Measurements from ENCODE around the gene SGPL1. TPM values are rescaled to one million over a fixed set of nuclear protein-coding genes. Genes with fewer than 3 reads are reported as not detected.

SGPL1 gene
- polyA plus RNA-seq, 1 donor (not counting 4 experiments of a cell fraction or from before 2014, with no cell fraction given): 31.4 TPM

GRCh38 chr10:70804421-70804808 is 11.3 kb upstream of the SGPL1 start:
- Histone ChIP-seq H2AFZ (ENCODE audit: control insufficient read depth, low read length) (no peak overlapping the region), H3K9me1 (ENCODE audit: control insufficient read depth, extremely low read depth, insufficient read depth, low read length) (no peaks in the 10 kb centered on the region), H3K79me2 (ENCODE audit: control insufficient read depth, insufficient read depth, low read length) (no peaks in the 10 kb centered on the region), H3K4me2 (ENCODE audit: control insufficient read depth, extremely low read depth, insufficient read depth, low read depth, low read length) (no peak overlapping the region), H3K27ac (ENCODE audit: control insufficient read depth, insufficient read depth, low read length) (peak overlapping the region; percentile 19), H3K9me3 (ENCODE audit: control insufficient read depth, low read depth, low read length) (no peaks in the 10 kb centered on the region), H3K27me3 (ENCODE audit: control insufficient read depth, extremely low read depth, insufficient read depth, low read length) (no peaks in the 10 kb centered on the region), H3K4me1 (ENCODE audit: control insufficient read depth, extremely low read depth, insufficient read depth, low read length) (peaks cover 12% of the 10 kb centered on the region), H3K9ac (ENCODE audit: control insufficient read depth, extremely low read depth, insufficient read depth, low read length) (no peak overlapping the region), H4K20me1 (ENCODE audit: control insufficient read depth, extremely low read depth, insufficient read depth, low read length) (no peaks in the 10 kb centered on the region), H3K36me3 (ENCODE audit: control insufficient read depth in 2 of 2, extremely low read depth in 1 of 2, insufficient read depth in 2 of 2, low read length in 2 of 2) (no peaks in the 10 kb centered on the region), H3K4me3 (ENCODE audit: control insufficient read depth in 2 of 3, extremely low read depth in 1 of 3, insufficient read depth in 2 of 3, low read depth in 1 of 3, low read length in 3 of 3) (no peak overlapping the region)
- dilution Hi-C loops (cut with MboI; ENCODE audit: extremely low pct_ligation_motif_present, low sequenced_read_pairs): no loop called here
- TF ChIP-seq EZH2 (IDR thresholded peaks at IDR 0.05; ENCODE audit: low read length) (no peak), CTCF (optimal IDR thresholded peaks at IDR 0.05 in 1 of 3, IDR thresholded peaks at IDR 0.05 in 1 of 3, conservative IDR thresholded peaks at IDR 0.05 in 1 of 3; ENCODE audit: extremely low read depth in 1 of 3, insufficient read depth in 2 of 3, low read length in 3 of 3) (no peak)
- FAIRE-seq (peak; percentile 94), DNase-seq (ENCODE audit: low read depth, low spot score) (no peak)

- dilution Hi-C loops (cut with MboI; ENCODE audit: extremely low pct_ligation_motif_present, low sequenced_read_pairs): no loop called here
- no peak for FAIRE-seq
- no peak overlapping the region for H3K27ac ChIP-seq (ENCODE audit: control insufficient read depth, insufficient read depth, low read length)
These were observed 10.0 kb upstream of the SGPL1 start for GRCh38 chr10:70805619-70806215.

More at GRCh38 chr10:70805619-70806215, 10.0 kb upstream of the SGPL1 start:
- H3K4me2 ChIP-seq (ENCODE audit: control insufficient read depth, extremely low read depth, insufficient read depth, low read depth, low read length): no peak overlapping the region
- no peaks in the 10 kb centered on the region for H3K9me1 ChIP-seq (ENCODE audit: control insufficient read depth, extremely low read depth, insufficient read depth, low read length)
- no peak overlapping the region for H3K4me3 ChIP-seq (ENCODE audit: control insufficient read depth in 2 of 3, extremely low read depth in 1 of 3, insufficient read depth in 2 of 3, low read depth in 1 of 3, low read length in 3 of 3)
- no peak overlapping the region for H2AFZ ChIP-seq (ENCODE audit: control insufficient read depth, low read length)
- no peak overlapping the region for H3K9ac ChIP-seq (ENCODE audit: control insufficient read depth, extremely low read depth, insufficient read depth, low read length)
- H3K79me2 ChIP-seq (ENCODE audit: control insufficient read depth, insufficient read depth, low read length): no peaks in the 10 kb centered on the region
- no peaks in the 10 kb centered on the region for H4K20me1 ChIP-seq (ENCODE audit: control insufficient read depth, extremely low read depth, insufficient read depth, low read length)
- H3K27me3 ChIP-seq (ENCODE audit: control insufficient read depth, extremely low read depth, insufficient read depth, low read length): no peaks in the 10 kb centered on the region
- TF ChIP-seq EZH2 (IDR thresholded peaks at IDR 0.05; ENCODE audit: low read length) (no peak), CTCF (optimal IDR thresholded peaks at IDR 0.05 in 1 of 3, IDR thresholded peaks at IDR 0.05 in 1 of 3, conservative IDR thresholded peaks at IDR 0.05 in 1 of 3; ENCODE audit: extremely low read depth in 1 of 3, insufficient read depth in 2 of 3, low read length in 3 of 3) (no peak)
- H3K4me1 ChIP-seq (ENCODE audit: control insufficient read depth, extremely low read depth, insufficient read depth, low read length): peaks cover 12% of the 10 kb centered on the region
- no peaks in the 10 kb centered on the region for H3K9me3 ChIP-seq (ENCODE audit: control insufficient read depth, low read depth, low read length)
- DNase-seq (ENCODE audit: low read depth, low spot score): no peak
- H3K36me3 ChIP-seq (ENCODE audit: control insufficient read depth in 2 of 2, extremely low read depth in 1 of 2, insufficient read depth in 2 of 2, low read length in 2 of 2): no peaks in the 10 kb centered on the region
